H9 (cell line): ENCODE data around the gene UTP15. TPM values are rescaled to one million over a fixed set of nuclear protein-coding genes. Genes with fewer than 3 reads are reported as not detected.

Experiments
- DNase-seq: peaks from one replicate; pipeline ENCODE4 v3.0.0-alpha.2; 2017
- H2AFZ ChIP-seq: one replicate; pipeline ENCODE4 v1.6.1; 2013; ENCODE audit warnings: mild to moderate bottlenecking, low read length, control low read depth, moderate library complexity
- H2AK5ac ChIP-seq: 2 replicates; pipeline ENCODE4 v1.6.1; 2013; ENCODE audit warnings: low read length, control low read depth, mixed read lengths; ENCODE audit not compliant: insufficient read length
- H2BK120ac ChIP-seq: one replicate; pipeline ENCODE4 v1.6.1; 2013; ENCODE audit warnings: low read depth, mild to moderate bottlenecking, low read length, control low read depth, inconsistent platforms; ENCODE audit not compliant: poor library complexity, severe bottlenecking
- H2BK12ac ChIP-seq: 2 replicates; pipeline ENCODE4 v1.6.1; 2013; ENCODE audit warnings: low read length, control low read depth, mixed read lengths, low read depth; ENCODE audit not compliant: insufficient read length
- H2BK15ac ChIP-seq: 2 replicates; pipeline ENCODE4 v1.6.1; 2013; ENCODE audit warnings: low read depth, low read length, control low read depth
- H2BK20ac ChIP-seq: one replicate; pipeline ENCODE4 v1.6.1; 2013; ENCODE audit warnings: low read depth, mild to moderate bottlenecking, low read length, control low read depth, inconsistent platforms; ENCODE audit not compliant: poor library complexity, severe bottlenecking
- H2BK5ac ChIP-seq: 2 replicates; pipeline ENCODE4 v1.6.1; 2013; ENCODE audit warnings: low read length, control low read depth, mixed read lengths; ENCODE audit not compliant: insufficient read length
- H3K14ac ChIP-seq: 2 replicates; pipeline ENCODE4 v1.6.1; 2013; ENCODE audit warnings: low read length, control low read depth; ENCODE audit not compliant: insufficient read depth
- H3K18ac ChIP-seq: 2 replicates; pipeline ENCODE4 v1.6.1; 2013; ENCODE audit warnings: low read depth, mild to moderate bottlenecking, mixed read lengths, low read length, control low read depth; ENCODE audit not compliant: insufficient read length
- H3K23ac ChIP-seq: 2 replicates; pipeline ENCODE4 v1.6.1; 2013; ENCODE audit warnings: low read length, control low read depth, mixed read lengths, low read depth; ENCODE audit not compliant: insufficient read length
- H3K23me2 ChIP-seq: 2 replicates; pipeline ENCODE4 v1.6.1; 2013; ENCODE audit warnings: low read depth, mild to moderate bottlenecking, mixed read lengths, low read length, control low read depth; ENCODE audit not compliant: insufficient read length, poor library complexity, severe bottlenecking
- H3K27ac ChIP-seq: 2 replicates; pipeline ENCODE4 v1.5.1; 2013; ENCODE audit warnings: low read length, control low read depth, mixed read lengths, low read depth; ENCODE audit not compliant: insufficient read length
- H3K27me3 ChIP-seq: 2 replicates; pipeline ENCODE4 v1.6.1; 2013; ENCODE audit warnings: low read length, control low read depth, inconsistent platforms; ENCODE audit not compliant: insufficient read depth
- H3K4ac ChIP-seq: 2 replicates; pipeline ENCODE4 v1.6.1; 2013; ENCODE audit warnings: low read depth, mild to moderate bottlenecking, control low read depth, inconsistent platforms, low read length, moderate library complexity
- H3K4me1 ChIP-seq: 2 replicates; pipeline ENCODE4 v1.6.1; 2013; ENCODE audit warnings: low read length, control low read depth, inconsistent platforms; ENCODE audit not compliant: insufficient read depth
- H3K4me2 ChIP-seq: 2 replicates; pipeline ENCODE4 v1.6.1; 2013; ENCODE audit warnings: low read length, control low read depth, mixed read lengths; ENCODE audit not compliant: insufficient read length, insufficient read depth
- H3K56ac ChIP-seq: 2 replicates; pipeline ENCODE4 v1.6.1; 2013; ENCODE audit warnings: low read depth, mild to moderate bottlenecking, mixed read lengths, low read length, control low read depth; ENCODE audit not compliant: insufficient read length
- H3K79me1 ChIP-seq: 2 replicates; pipeline ENCODE4 v1.6.1; 2013; ENCODE audit warnings: low read depth, mild to moderate bottlenecking, moderate library complexity, low read length, control low read depth, inconsistent platforms; ENCODE audit not compliant: insufficient read depth, poor library complexity, severe bottlenecking
- H3K79me2 ChIP-seq: 2 replicates; pipeline ENCODE4 v1.6.1; 2013; ENCODE audit warnings: low read length, control low read depth, inconsistent platforms; ENCODE audit not compliant: insufficient read depth
- H3K9ac ChIP-seq: 2 replicates; pipeline ENCODE4 v1.6.1; 2013; ENCODE audit warnings: low read length, control low read depth, mixed read lengths; ENCODE audit not compliant: insufficient read length; ENCODE audit errors: extremely low read depth
- H3K9me3 ChIP-seq: one replicate; pipeline ENCODE4 v1.6.1; 2013; ENCODE audit warnings: low read depth, low read length, inconsistent platforms; ENCODE audit not compliant: control insufficient read depth
- H3T11ph ChIP-seq: one replicate; pipeline ENCODE4 v1.6.1; 2013; ENCODE audit warnings: mild to moderate bottlenecking, low read length, control low read depth, inconsistent platforms
- H4K20me1 ChIP-seq: one replicate; pipeline ENCODE4 v1.6.1; 2013; ENCODE audit not compliant: control insufficient read depth, insufficient read length, insufficient read depth
- H4K5ac ChIP-seq: 2 replicates; pipeline ENCODE4 v1.6.1; 2013; ENCODE audit warnings: low read depth, mild to moderate bottlenecking, mixed read lengths, low read length, control low read depth; ENCODE audit not compliant: insufficient read length
- H4K8ac ChIP-seq: replicated peaks from 2 replicates; pipeline ENCODE4 v1.6.1; 2013; ENCODE audit warnings: low read length, control low read depth, mixed read lengths, low read depth; ENCODE audit not compliant: insufficient read length
- H4K91ac ChIP-seq: 2 replicates; pipeline ENCODE4 v1.6.1; 2013; ENCODE audit warnings: low read depth, mild to moderate bottlenecking, moderate library complexity, mixed read lengths, low read length, control low read depth; ENCODE audit not compliant: insufficient read length
- H3K27ac Mint-ChIP-seq, 3 experiments: 2 replicates in 2 of 3; 3 replicates in 1 of 3; pipeline ENCODE4 v1.8.0; 2020 to 2021; ENCODE audit warnings: mixed read lengths in 3 of 3, mild to moderate bottlenecking in 1 of 3, moderate library complexity in 1 of 3
- H3K27me3 Mint-ChIP-seq: 2 replicates; pipeline ENCODE4 v1.8.0; 2021; ENCODE audit warnings: low read depth, mild to moderate bottlenecking, moderate library complexity, mixed read lengths
- H3K36me3 Mint-ChIP-seq, 3 experiments: 2 replicates in 2 of 3; 3 replicates in 1 of 3; pipeline ENCODE4 v1.8.0; 2020 to 2021; ENCODE audit warnings: low read depth in 3 of 3, mixed read lengths in 3 of 3; ENCODE audit not compliant: insufficient read depth in 1 of 3
- H3K4me1 Mint-ChIP-seq, 2 experiments: 2 replicates each; pipeline ENCODE4 v1.8.0; 2020; ENCODE audit warnings: mixed read lengths in 2 of 2
- H3K4me3 Mint-ChIP-seq, 2 experiments: 2 replicates in 1 of 2; 3 replicates in 1 of 2; pipeline ENCODE4 v1.8.0; 2020 to 2021; ENCODE audit warnings: mild to moderate bottlenecking in 2 of 2, mixed read lengths in 2 of 2, moderate library complexity in 1 of 2
- H3K9me3 Mint-ChIP-seq, 2 experiments: 2 replicates in 1 of 2; 3 replicates in 1 of 2; pipeline ENCODE4 v1.8.0; 2020; ENCODE audit warnings: mild to moderate bottlenecking in 2 of 2, mixed read lengths in 2 of 2, moderate library complexity in 1 of 2
- CTCF ChIP-seq: fragments of 200-600 bp; sonication (generic); conservative IDR thresholded peaks from 3 replicates; pipeline ENCODE4 v1.8.0; 2021; ENCODE audit warnings: antibody characterized with exemption, mild to moderate bottlenecking
- WGBS: extraction: QIAGEN DNeasy Blood & Tissue Kit; methylation state at CpG from one replicate; pipeline ENCODE4 v1.1.7; 2013; ENCODE audit warnings: missing lambda C conversion rate, low lambda C conversion rate, mixed read lengths; ENCODE audit not compliant: insufficient read length; ENCODE audit errors: extremely low coverage; 5-methylcytosine and 5-hydroxymethylcytosine counted together
- total RNA-seq: library from RNA; stranded (reverse); gene quantifications from 2 replicates; pipeline ENCODE4 v1.2.1, GENCODE V29; 2021

UTP15 gene
- total RNA-seq, 1 experiment from 2014 or later, result 43.5 TPM

DNA sequence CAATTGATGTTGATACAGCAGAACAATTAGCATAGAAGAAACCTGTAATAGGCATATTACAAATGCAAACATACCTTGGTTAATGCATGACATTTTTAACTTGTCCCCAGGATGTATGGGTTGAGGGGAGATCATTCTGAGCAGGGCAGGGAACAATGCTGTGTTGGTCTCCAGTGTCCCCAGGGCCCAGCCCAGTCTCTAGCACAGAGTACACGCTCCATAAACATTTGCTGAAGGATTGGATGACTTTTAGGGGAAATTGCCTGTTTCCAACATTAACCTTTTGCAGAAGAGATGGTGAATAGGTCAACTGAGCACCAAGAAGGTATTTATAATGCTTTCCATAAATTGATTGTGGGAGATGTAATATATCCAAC is 20.2 kb upstream of the UTP15 start:
- no peaks in the 10 kb centered on the region for H3K79me2 ChIP-seq
- H3K79me1 ChIP-seq, result no peaks in the 10 kb centered on the region
- H3K4me1 ChIP-seq, result no peaks in the 10 kb centered on the region
- H3K18ac ChIP-seq, result no peak overlapping the region
- no peak overlapping the region for H2BK5ac ChIP-seq
- no peak for TF ChIP-seq CTCF
- H2BK12ac ChIP-seq, result no peak overlapping the region
- peaks cover 2 to 9% of the 10 kb centered on the region in 2 experiments; a peak in 2 of 4 replicates for H3K4me1 Mint-ChIP-seq
- no CpG with 5 or more reads among the region's 1 CpG for WGBS
- H2BK20ac ChIP-seq, result no peak overlapping the region
- no peaks in the 10 kb centered on the region; the same call in 1 of the 2 replicates for H3K27me3 ChIP-seq
- no peak overlapping the region for H3K23ac ChIP-seq
- no peak overlapping the region for H3K4me2 ChIP-seq
- no peak overlapping the region for H3K9ac ChIP-seq
- no peaks in the 10 kb centered on the region for H3K9me3 ChIP-seq
- H2AFZ ChIP-seq, result no peak overlapping the region
- no peak overlapping the region for H2BK120ac ChIP-seq
- H3K9me3 Mint-ChIP-seq, result no peaks in the 10 kb centered on the region
- no peak overlapping the region for H4K5ac ChIP-seq
- H2BK15ac ChIP-seq, result no peak overlapping the region
- H3K4me3 Mint-ChIP-seq, result no peak overlapping the region
- H4K91ac ChIP-seq, result no peak overlapping the region
- H3K27ac ChIP-seq, result no peak overlapping the region
- peaks cover 7% of the 10 kb centered on the region for H3K27me3 Mint-ChIP-seq
- H3K27ac Mint-ChIP-seq, result no peak overlapping the region
- DNase-seq, result no peak
- H3K14ac ChIP-seq, result no peak overlapping the region
- H3T11ph ChIP-seq, result no peak overlapping the region
- H2AK5ac ChIP-seq, result no peak overlapping the region
- no peak overlapping the region for H3K56ac ChIP-seq
- H4K20me1 ChIP-seq, result no peaks in the 10 kb centered on the region
- H3K36me3 Mint-ChIP-seq, result no peaks in the 10 kb centered on the region
- no peak overlapping the region for H4K8ac ChIP-seq
- H3K23me2 ChIP-seq, result no peaks in the 10 kb centered on the region
- H3K4ac ChIP-seq, result no peak overlapping the region
